Adipocyte (in vitro differentiated cells): Measurements from ENCODE around the gene AP1M2.
A peak's percentile ranks its signal among the peaks of the same experiment; 100 is the strongest.

Source experiments
- DNase-seq: peaks from one replicate; pipeline ENCODE4 v3.0.0-alpha.2; 2015; ENCODE audit warnings: low read depth
- H3K27me3 ChIP-seq: replicated peaks from 2 replicates; pipeline ENCODE4 v1.7.0; 2013; ENCODE audit warnings: mild to moderate bottlenecking, low read length, moderate library complexity; ENCODE audit not compliant: control insufficient read depth, insufficient read depth
- H3K36me3 ChIP-seq: 2 replicates; pipeline ENCODE4 v1.7.0; 2013; ENCODE audit warnings: low read length, mild to moderate bottlenecking, moderate library complexity; ENCODE audit not compliant: control insufficient read depth, insufficient read depth, severe bottlenecking
- H3K4me1 ChIP-seq: 2 replicates; pipeline ENCODE4 v1.7.0; 2013; ENCODE audit warnings: mild to moderate bottlenecking, low read length, moderate library complexity; ENCODE audit not compliant: control insufficient read depth, insufficient read depth
- H3K4me3 ChIP-seq: 2 replicates; pipeline ENCODE4 v1.7.0; 2013; ENCODE audit warnings: mild to moderate bottlenecking, low read length, moderate library complexity
- H3K9ac ChIP-seq: 2 replicates; pipeline ENCODE4 v1.7.0; 2013; ENCODE audit warnings: mild to moderate bottlenecking, low read length, moderate library complexity
- H3K9me3 ChIP-seq: 2 replicates; pipeline ENCODE4 v1.7.0; 2013; ENCODE audit warnings: mild to moderate bottlenecking, low read length, moderate library complexity; ENCODE audit not compliant: control insufficient read depth

Gene AP1M2

DNA sequence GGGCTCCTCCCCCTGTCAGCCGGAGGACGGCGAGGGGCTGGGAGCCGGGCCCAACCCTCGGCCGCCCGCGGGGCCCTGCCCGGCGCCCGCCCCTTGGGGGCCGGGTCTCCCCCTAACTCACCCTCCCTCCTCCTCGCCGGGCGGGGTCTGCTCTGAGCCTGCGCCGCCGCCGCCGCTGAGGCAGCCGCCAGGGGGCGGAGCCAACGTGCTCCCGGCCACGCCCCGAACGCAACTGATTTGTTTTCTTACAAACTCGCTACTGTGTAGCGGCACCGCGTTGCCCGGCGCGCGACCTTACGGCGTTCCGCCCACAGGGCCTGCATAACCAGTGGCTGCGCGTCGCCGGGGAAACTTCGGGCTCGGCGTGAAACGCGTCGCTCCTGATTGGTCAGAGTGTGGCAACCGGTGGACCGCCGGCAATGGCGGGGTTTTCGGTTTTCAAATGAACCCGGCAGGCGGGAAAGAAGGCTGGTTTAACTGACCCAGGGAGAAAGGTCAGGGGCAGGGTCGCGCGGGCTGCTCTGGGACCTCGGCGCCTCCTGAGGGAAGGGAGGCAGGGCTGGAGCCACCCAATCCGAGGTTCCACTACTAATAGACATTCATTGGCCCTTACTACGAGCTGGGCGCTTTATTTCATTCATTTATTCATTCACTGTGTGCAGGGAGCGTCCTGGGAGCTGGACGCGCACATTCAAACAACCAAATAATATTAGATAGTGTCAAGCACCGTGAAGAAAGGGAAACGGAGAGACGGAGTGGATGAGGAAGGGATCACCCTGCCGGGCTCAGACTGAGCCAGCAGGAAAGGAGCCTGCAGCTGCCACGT lies 18.1 kb downstream of the AP1M2 start, which contains the start of gene CDKN2D:
Gene CDKN2D (minus strand): TSS at position 154 of the 826 bp plus-strand sequence. CDS start 326 bp downstream, outside the sequence.
- Histone ChIP-seq H3K4me1 (peaks cover 26% of the 10 kb centered on the region), H3K36me3 (no peaks in the 10 kb centered on the region), H3K9ac (peak within 1 kb of the TSS; percentile 84), H3K9me3 (no peaks in the 10 kb centered on the region), H3K4me3 (peak within 1 kb of the TSS; percentile 86), H3K27me3 (no peaks in the 10 kb centered on the region)
- peak; percentile 100 for DNase-seq

- Histone ChIP-seq H3K4me1 (peaks cover 26% of the 10 kb centered on the region), H3K9ac (peak overlapping the region; percentile 84), H3K4me3 (peak overlapping the region; percentile 86), H3K27me3 (no peaks in the 10 kb centered on the region), H3K36me3 (no peaks in the 10 kb centered on the region), H3K9me3 (no peaks in the 10 kb centered on the region)
- peak; percentile 22 for DNase-seq
Observed at GRCh38 chr19:10568062-10568825, 18.9 kb downstream of the AP1M2 start.

DNA sequence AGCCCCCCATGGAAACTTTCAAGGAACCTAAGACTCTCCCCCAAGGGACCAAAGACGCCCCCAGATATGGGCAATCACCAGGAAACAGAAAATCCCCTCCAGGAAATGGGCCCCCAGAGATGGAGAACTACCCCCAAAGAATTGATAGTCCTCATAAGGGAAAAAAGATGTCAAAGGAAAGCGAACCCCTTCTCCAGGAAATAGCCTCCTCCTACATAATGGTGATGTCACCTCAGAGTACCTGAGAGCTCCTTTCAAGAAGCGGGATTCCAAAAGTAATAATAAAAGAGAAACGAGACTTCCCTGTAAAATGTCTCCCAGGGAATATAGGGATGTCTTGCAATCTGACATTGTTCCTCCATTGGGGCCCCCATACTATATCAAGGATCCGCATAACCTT lies 19.5 kb downstream of the AP1M2 start:
- Histone ChIP-seq H3K4me1 (peaks cover 26% of the 10 kb centered on the region), H3K9ac (peak overlapping the region; percentile 84), H3K4me3 (peak overlapping the region; percentile 86), H3K36me3 (peaks cover 1% of the 10 kb centered on the region), H3K9me3 (no peaks in the 10 kb centered on the region), H3K27me3 (no peaks in the 10 kb centered on the region)
- no peak for DNase-seq

GRCh38 chr19:10566658-10567410 lies 20.3 kb downstream of the AP1M2 start:
- no peak for DNase-seq
- H3K4me1 ChIP-seq: peaks cover 26% of the 10 kb centered on the region
- peak overlapping the region; percentile 92 for H3K4me3 ChIP-seq
- peak overlapping the region; percentile 85 for H3K9ac ChIP-seq
- peaks cover 3% of the 10 kb centered on the region for H3K36me3 ChIP-seq
- no peaks in the 10 kb centered on the region for H3K27me3 ChIP-seq
- H3K9me3 ChIP-seq: no peaks in the 10 kb centered on the region

DNA sequence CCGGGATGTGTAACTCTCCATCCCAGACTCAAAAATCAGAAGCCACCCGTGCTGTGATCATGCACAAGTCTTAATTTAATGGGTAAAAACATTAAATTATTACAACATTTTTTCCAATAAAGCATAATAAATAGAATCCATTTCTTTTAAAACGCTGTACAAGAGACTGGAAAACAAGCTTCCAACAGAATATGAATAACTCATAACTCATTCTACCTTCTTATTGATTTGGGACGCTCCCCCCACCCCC lies 20.8 kb downstream of the AP1M2 start:
- H3K9me3 ChIP-seq: no peaks in the 10 kb centered on the region

GRCh38 chr19:10565567-10566407 lies 21.3 kb downstream of the AP1M2 start, which contains the start of gene KRI1:
TSS of gene KRI1 (minus strand) at chr19:10566010. CDS start at chr19:10565999, 11 bp downstream.
- Histone ChIP-seq H3K36me3 (peaks cover 6% of the 10 kb centered on the region), H3K4me3 (peak within 1 kb of the TSS; percentile 92), H3K27me3 (no peaks in the 10 kb centered on the region), H3K9me3 (no peaks in the 10 kb centered on the region), H3K4me1 (peaks cover 26% of the 10 kb centered on the region), H3K9ac (peak within 1 kb of the TSS; percentile 93)
- DNase-seq: peak; percentile 99

More for the DNA sequence above, 20.8 kb downstream of the AP1M2 start:
- peak overlapping the region; percentile 85 for H3K9ac ChIP-seq
- no peaks in the 10 kb centered on the region for H3K27me3 ChIP-seq
- peak overlapping the region; percentile 92 for H3K4me3 ChIP-seq
- no peak for DNase-seq
- peaks cover 3% of the 10 kb centered on the region for H3K36me3 ChIP-seq
- peaks cover 26% of the 10 kb centered on the region for H3K4me1 ChIP-seq

DNA sequence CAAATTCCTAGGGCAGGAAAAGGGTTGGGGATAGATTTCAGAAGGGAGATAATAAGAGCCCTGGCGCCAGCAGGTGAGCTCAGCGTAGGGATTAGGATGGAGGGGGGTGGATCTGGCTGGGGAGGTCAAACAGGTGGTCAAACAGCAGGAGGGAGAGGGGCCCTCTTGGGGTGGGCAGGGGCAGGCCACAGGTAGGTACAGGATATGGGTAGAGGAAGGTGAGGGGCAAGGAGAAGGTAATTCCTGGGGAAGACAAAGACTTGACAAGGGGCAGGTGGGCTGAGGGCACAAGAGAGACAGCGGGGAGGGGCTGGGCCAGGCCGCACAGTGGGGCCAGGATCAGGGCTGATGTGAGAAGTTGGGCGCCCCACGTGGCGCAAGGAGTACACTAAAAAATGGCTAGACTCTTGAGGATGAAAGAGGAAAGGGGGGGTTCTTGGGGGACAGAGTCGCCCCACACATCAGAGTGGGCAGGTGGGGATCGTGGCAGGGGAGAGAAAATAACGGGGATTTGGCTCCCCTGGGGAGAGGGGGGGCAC lies 22.0 kb downstream of the AP1M2 start:
- peak; percentile 69 for DNase-seq
- H3K9me3 ChIP-seq: no peaks in the 10 kb centered on the region
- no peaks in the 10 kb centered on the region for H3K27me3 ChIP-seq
- peak overlapping the region; percentile 93 for H3K9ac ChIP-seq
- H3K4me3 ChIP-seq: peak overlapping the region; percentile 92
- peaks cover 26% of the 10 kb centered on the region for H3K4me1 ChIP-seq
- H3K36me3 ChIP-seq: peaks cover 13% of the 10 kb centered on the region

- Histone ChIP-seq H3K36me3 (peaks cover 32% of the 10 kb centered on the region), H3K9me3 (no peaks in the 10 kb centered on the region), H3K4me3 (no peak overlapping the region), H3K9ac (no peak overlapping the region), H3K27me3 (no peaks in the 10 kb centered on the region), H3K4me1 (peaks cover 17% of the 10 kb centered on the region)
- DNase-seq: no peak
Observed at GRCh38 chr19:10562609-10563008, 24.5 kb downstream of the AP1M2 start.

GRCh38 chr19:10560154-10560553 lies 27.0 kb downstream of the AP1M2 start:
- H3K27me3 ChIP-seq: no peaks in the 10 kb centered on the region
- peaks cover 54% of the 10 kb centered on the region for H3K36me3 ChIP-seq
- no peaks in the 10 kb centered on the region for H3K9me3 ChIP-seq
- H3K4me1 ChIP-seq: peaks cover 4% of the 10 kb centered on the region
- H3K4me3 ChIP-seq: no peak overlapping the region
- no peak for DNase-seq
- no peak overlapping the region for H3K9ac ChIP-seq

DNA sequence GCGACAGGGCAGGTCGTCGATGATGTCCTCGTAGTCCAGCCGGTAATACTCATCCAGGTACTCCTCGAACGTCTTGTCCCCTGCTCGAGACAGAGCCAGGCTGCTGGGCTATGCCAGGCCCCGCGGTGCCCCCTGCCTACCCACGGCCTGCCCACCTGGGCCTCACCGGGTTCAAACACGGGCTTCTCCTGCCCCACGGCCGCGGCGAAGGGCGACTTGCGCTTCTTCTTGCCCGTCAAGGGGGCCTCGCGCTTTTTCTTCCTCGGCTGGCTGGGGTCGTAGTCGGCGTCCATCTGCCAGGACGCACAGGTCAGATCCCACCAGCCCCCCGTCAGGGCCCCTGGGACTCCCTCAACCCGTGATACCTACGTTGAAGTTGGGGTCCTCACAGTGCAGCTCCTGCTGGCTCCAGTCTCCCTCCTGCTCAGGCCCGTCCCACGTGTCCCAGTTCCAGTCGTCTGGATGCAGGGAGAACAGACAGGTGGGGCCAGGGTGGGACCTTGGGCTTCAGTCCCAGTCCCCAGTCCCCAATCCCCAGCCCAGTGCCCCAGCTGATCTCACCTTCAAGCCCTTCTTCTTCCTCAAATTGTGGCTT lies 29.4 kb downstream of the AP1M2 start:
- H3K27me3 ChIP-seq: no peaks in the 10 kb centered on the region
- H3K4me1 ChIP-seq: no peaks in the 10 kb centered on the region
- H3K36me3 ChIP-seq: peaks cover 77% of the 10 kb centered on the region
- H3K9me3 ChIP-seq: no peaks in the 10 kb centered on the region
- no peak overlapping the region for H3K4me3 ChIP-seq
- no peak for DNase-seq
- no peak overlapping the region for H3K9ac ChIP-seq
